Activated CD4-positive, CD25-positive, alpha-beta regulatory T cell treated with anti-CD3 and anti-CD28 coated beads, Interleukin-2, amount 50 U/mL, for 24 hours (primary cell): ENCODE results near the gene CNOT11.
"Not testable (repeated sequence)": the region's sequence is repeated elsewhere in the genome, so short reads cannot be mapped to it uniquely, and the experiment has no call there.

Experiments
- ATAC-seq, 2 donors: fragments of 150-1000 bp; cut with Tn5 transposase; one replicate each; pipeline ENCODE4 v1.10.0; 2021; ENCODE audit warnings: mild to moderate bottlenecking in 1 of 2, moderate library complexity in 1 of 2

The CNOT11 gene

GRCh38 chr2:101245468-101245867 lies 7.2 kb upstream of the CNOT11 start:
- not testable (repeated sequence) for ATAC-seq

- ATAC-seq, result not testable (repeated sequence)
Measured at GRCh38 chr2:101248756-101249155, 3.9 kb upstream of the CNOT11 start.

DNA sequence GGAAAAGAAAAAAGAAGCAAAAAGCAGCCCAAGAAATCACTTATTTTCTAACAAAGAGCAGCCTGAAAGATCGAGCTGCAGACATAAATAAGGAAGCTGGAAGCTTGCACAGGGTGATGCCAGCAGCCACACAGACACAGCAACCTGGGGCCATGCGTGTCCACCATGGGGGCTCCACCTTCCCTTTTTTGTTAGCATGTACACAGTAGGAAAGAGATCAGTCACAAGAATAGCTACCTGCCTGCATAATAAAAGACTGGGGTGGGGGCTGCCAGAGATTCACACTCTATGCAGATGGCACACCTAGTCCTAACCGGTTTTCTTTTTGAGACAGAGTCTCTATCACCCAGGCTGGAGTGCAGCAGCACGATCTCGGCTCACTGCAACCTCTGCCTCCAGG lies 2.9 kb upstream of the CNOT11 start:
- no peak for ATAC-seq

DNA sequence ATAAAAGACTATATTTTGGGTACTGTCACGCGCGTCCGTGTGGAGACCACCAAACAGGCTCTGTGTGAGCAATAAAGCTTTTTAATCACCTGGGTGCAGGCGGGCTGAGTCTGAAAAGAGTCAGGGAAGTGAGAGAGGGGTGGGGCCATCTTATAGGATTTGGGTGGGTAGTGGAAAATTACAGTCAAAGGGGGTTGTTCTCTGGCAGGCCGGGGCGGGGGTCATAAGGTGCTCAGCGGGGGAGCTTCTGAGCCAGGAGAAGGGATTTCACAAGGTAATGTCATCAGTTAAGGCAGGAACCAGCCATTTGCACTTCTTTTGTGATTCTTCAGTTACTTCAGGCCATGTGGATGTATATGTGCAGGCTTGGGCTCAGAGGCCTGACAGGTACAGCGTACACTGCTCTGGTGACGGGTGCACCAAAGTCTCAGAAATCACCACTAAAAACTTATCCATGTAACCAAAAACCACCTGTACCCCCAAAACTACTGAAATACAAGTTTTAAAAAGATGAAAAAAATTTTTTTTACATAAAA lies 1.4 kb upstream of the CNOT11 start:
- ATAC-seq, result not testable (repeated sequence)

DNA sequence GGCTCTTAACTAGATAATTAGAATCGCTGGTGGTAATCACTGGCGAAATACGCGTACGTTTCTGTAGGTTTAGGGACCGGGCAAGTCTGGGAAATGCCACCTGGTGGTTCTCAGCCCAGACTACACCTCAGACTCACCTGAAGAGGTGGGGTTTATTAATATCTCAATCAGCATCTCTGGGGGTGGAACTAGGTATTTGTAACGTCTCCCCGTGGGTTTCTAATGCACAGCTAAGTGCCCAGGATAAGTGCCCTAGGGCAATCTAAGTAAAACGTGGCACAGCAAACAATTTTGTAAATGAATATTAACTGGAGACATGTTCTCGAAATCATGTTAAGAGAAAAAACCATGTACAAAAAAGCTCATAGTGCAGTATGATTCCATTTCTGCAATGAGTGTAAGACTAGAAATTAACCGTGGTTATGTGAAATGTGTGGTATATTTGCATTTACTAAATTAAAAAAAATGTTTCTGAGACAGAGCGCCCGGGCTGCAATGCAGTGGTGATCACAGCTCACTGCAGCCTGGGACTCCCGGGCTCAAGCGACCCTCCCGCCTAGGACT lies 760 bp upstream of the CNOT11 start:
- peak; percentile 43 to 45 for ATAC-seq

GRCh38 chr2:101253013-101253702 lies 472 bp downstream of the CNOT11 start:
- ATAC-seq, result peak; percentile 71 to 77

DNA sequence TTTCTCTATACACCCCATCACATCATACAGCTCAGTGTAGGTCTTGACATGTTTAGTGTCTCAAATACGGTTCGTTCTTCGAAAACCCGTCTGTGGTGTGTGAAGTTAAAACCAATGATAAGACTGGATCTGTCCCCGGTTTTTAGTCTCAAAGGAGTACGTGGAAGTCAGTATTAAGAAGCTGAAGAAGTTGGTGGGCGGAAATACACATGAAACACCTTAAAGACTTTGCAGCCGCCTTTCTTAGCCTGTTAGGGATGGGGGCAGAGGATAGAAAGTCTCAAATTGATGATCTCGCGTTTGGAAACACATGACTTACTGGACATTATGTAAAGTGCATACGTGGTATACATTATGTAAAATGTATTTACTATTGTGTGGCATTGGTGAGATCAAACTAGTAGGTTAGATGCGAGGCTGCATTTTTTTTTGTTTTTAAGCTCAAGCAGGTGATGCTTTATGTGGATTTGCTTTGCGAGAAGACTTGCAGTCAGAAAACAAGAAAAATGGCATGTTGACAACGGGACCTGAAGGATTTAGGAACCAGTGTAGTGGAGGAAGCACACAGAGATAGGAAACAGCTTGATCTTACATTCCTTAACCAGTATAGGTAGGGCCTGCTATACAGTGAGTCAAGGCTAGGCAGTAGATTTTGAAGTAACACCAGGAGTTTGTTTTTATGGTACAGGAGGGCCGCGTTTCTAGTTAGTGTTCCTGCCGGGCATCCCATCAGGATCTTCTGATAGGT lies 1.2 kb downstream of the CNOT11 start:
- ATAC-seq, result no peak

GRCh38 chr2:101255501-101255900 lies 2.8 kb downstream of the CNOT11 start:
- ATAC-seq, result no peak

DNA sequence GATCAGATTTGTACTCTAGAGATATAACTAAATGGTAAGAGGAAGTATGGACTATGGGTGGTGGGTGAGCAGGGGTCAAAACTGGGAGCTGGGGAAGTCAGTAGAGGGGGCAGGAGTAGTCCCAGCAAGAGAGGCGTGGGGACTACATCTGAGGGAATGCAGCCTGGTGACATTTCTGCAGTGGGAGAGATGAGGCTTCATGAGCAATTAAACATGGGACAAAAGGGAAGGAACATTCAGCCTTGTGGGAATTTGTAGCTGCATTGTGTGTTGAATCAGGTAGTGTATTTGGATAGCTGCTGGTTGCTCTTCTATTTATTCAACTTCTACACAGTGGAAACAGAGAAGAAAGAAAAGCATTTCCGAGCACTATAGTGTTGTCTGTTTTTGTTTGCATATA lies 3.6 kb downstream of the CNOT11 start:
- ATAC-seq, result no peak

- no peak for ATAC-seq
Measured at GRCh38 chr2:101258804-101259203, 6.1 kb downstream of the CNOT11 start.

DNA sequence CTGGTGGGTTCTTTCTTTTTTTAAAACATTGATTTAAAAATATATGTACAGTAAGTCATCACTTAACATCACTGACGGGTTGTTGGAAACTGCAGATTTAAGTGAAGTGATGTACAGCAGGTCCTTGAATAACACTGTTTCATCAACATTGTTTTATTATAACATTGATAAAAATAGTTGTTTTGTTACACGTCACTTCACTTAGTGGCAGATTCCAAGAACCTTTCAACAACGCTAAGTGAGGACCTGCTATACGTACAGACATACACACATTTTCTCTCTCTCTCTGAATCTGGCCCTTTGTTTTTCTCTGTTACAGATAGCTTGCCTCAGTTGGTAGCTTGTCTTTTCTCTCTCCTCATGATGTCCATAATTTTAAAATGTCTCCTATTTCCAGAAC lies 9.5 kb downstream of the CNOT11 start:
- ATAC-seq, result no peak

- no peak for ATAC-seq
Measured at GRCh38 chr2:101263377-101263800, 10.7 kb downstream of the CNOT11 start.

- no peak for ATAC-seq
Measured at GRCh38 chr2:101264360-101264939, 11.8 kb downstream of the CNOT11 start.

- no peak for ATAC-seq
Measured at GRCh38 chr2:101265893-101266499, 13.3 kb downstream of the CNOT11 start.

DNA sequence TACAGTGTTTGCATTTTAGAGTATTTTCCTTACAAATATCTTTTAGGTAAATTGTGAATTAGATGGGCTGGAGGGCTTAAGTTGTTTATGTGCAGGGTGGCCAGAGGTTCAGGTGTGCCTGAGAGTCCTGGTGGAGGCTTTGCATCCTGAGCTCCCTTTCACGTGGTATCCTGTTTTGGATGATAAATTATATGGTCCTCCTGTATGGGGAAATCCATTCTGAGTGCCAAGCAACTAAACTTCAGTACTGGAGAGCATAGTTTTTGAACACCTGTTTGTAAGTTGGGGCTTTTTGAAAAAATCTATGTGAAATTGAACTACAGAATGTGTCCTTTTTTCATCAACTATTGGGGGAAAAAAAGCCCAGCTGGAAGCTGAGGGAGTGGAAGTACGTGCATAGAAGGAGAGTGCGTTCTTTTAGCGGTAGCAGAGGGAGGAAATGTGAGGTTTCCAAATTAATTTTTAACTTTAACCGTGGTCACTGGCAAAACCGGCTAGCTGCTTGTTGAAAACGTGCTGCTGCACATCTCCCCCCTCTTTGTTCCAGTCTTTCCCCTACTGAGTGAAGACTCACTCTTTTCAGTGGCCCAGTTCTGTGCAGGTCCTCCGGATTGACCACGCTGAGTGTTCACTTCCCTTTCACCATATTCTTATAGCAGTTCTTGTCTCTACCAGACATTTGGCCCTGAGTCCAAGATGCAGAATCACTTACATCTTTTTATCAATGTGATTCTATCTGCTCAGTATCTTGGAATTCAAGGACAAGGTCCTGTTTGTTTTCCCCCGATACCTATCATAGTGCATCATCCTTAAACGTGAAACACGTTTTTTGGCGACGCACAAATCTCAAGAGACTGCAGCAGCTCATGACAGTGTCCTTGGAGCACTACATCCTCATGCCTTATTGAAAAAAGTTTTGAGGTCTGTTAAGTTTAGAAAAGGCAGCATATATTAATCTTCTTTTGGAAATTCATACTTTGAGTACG lies 15.3 kb downstream of the CNOT11 start:
- no peak for ATAC-seq

DNA sequence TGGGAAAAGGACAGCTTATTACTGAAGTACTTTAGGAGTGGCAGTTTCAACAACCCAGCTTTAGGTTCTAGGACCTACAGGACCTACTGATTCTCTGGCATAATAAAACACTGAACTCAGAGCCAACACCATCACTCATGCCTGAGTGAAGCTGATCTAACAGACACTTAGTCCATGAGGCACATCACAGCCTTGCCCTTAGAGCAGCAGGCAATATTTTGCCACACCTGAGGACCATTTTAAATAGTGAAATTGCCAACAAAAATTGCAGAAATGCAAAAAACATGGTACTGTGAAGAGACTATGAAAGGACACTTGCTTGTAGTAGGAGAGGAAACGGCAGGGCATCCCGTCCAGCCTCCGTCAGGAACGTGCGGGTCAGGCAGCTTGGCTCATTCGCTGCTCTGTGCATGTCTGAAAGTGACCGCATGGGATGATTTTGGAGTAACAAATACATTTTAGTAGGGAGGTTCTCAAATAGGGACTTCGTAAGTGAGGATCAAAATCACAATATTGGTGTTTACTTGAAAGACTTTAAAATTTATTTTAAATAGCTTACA lies 18.1 kb downstream of the CNOT11 start:
- ATAC-seq, result no peak

DNA sequence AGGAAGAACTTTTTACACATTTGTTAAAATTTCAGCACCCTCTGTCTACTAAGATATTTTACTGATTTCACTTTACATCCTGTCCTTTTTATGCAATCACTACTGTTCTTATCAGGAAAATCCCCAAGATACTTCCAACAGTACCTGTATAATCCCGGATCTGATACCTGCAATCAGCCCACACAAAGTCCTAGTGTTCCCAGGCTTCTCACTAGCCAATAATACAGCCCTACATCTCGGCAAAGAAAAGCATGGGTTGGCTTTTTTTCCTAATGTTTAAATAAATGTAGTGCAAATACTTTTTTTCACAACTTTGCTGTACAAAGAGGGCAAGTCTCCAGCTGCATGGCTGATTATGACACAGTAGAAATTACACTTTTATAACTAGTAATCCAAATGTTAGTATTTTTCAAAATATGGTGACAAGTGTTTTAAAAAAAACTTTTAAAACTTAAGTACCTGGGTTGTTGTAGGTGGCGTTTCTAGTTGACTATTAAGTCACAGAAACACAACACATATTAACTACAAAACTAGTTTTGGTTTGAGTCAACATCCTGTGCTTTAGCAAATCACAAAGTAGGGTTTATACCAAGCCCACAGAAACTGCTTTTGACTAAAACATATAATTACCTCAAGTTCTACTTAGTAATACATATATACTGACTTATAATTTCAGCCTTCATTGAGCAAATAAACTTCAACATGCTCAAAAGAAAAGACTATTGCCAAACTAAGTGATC lies 19.5 kb downstream of the CNOT11 start:
- peak; percentile 96 to 99 for ATAC-seq

DNA sequence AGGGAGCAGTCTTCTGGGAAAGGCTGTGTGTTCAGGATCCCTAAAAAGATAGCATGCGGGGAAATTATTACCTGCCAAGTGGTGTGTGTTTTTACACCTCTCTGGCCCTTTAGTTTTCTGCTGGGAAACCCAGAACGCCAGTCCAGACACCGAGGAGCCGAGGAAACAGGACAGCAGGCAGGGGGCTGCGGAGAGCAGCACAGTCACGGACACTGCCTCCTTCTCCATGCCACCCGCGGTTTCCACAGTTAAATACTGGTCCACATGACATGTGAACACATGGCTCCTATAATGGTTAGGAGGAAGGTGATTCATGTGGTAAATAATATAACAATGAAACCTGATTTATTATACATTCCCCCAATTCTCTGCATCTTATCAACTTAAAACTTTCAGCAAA lies 20.4 kb downstream of the CNOT11 start:
- no peak for ATAC-seq

DNA sequence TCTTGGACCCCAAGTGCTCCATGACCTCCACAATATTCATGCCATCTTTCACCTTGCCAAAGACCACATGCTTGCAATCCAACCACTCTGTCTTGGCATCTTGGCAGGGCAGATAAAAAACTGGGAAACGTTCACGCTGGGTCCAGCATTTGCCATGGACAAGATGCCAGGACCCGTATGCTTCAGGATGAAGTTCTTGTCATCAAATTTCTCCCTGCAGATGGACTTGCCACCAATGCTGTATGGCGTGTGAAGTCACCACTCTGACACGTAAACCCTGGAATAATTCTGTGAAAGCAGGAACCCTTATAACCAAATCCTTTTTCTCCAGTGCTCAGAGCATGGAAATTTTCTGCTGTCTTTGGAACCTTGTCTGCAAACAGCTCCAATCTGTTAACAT lies 21.5 kb downstream of the CNOT11 start:
- no peak for ATAC-seq

DNA sequence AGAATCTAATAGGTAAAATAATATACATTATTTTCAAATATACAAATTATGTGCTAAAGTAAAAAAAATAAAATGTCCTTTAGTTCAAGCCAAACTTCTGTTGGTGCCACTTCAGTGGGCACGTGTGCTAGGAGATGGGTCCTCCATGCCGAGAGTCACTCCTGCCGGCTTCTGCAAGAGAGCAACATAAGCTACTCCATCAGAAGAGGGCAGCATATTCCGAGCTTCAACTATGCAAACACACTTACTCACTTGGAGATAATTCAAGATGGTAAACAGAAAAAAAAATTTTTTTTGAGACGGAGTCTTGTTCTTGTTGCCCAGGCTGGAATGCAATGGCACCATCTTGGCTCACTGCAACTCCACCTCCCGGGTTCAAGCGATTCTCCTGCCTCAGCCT lies 24.4 kb downstream of the CNOT11 start:
- no peak for ATAC-seq

DNA sequence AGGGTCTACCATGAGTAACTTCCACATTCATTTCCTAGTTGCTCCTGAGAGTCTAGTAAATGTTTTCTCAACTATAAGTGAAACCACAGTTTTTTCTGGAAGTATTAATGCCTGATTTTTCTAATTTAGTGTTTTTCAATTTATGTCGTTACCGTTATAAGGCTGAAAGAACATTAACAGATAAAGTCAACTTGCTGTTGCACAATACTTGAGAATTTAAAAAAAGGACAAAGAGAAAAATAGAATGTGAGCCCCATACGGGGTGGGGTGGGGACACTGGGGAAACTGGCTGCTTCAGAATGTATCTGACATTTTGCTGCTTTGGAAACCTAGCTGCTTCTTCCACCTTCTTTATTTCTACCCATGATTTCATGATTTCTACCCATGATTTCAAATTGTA lies 26.2 kb downstream of the CNOT11 start:
- no peak for ATAC-seq
